ENCODE results near the gene DIPK1A.

Gene DIPK1A

GRCh38 chr1:92808381-92808780 lies 152.9 kb downstream of the DIPK1A start:
- DNase-seq (ENCODE audit: low read depth in 3 of 3, low spot score in 1 of 3): no peak

- no peak for DNase-seq (ENCODE audit: low read depth in 3 of 3, low spot score in 1 of 3)
Observed at GRCh38 chr1:92805216-92805615, 156.0 kb downstream of the DIPK1A start.

GRCh38 chr1:92804721-92805201 lies 156.5 kb downstream of the DIPK1A start:
- no peak for DNase-seq (ENCODE audit: low read depth in 3 of 3, low spot score in 1 of 3)

GRCh38 chr1:92803140-92803887 lies 157.9 kb downstream of the DIPK1A start:
- DNase-seq (ENCODE audit: low read depth in 3 of 3, low spot score in 1 of 3): no peak

GRCh38 chr1:92797961-92798360 lies 163.3 kb downstream of the DIPK1A start:
- no peak for DNase-seq (ENCODE audit: low read depth in 3 of 3, low spot score in 1 of 3)

- DNase-seq (ENCODE audit: low read depth in 3 of 3, low spot score in 1 of 3): no peak
Observed at GRCh38 chr1:92797297-92797696, 164.0 kb downstream of the DIPK1A start.

GRCh38 chr1:92795166-92795565 lies 166.1 kb downstream of the DIPK1A start:
- no peak for DNase-seq (ENCODE audit: low read depth in 3 of 3, low spot score in 1 of 3)

- DNase-seq (ENCODE audit: low read depth in 3 of 3, low spot score in 1 of 3): no peak
Observed at GRCh38 chr1:92792340-92792782, 168.9 kb downstream of the DIPK1A start.

Measured in stimulated activated CD4-positive, alpha-beta T cell treated with anti-CD3 and anti-CD28 coated beads, TNF-alpha, amount 100 ng/mL, for 1 hour (primary cell).